K562 (cell line): ENCODE measurements around the gene ARFGEF2. TPM values are rescaled to one million over a fixed set of nuclear protein-coding genes. Genes with fewer than 3 reads are reported as not detected.

ENCODE experiments used
- ATAC-seq: fragments of 200-7000 bp; cut with Tn5 transposase; 3 replicates; pipeline ENCODE4 v1.9.1; 2020; ENCODE audit warnings: moderate library complexity
- BruUV-seq: library from RNA; stranded (reverse); fragments of 400-500 nt; replicated peaks from 2 replicates; lab custom pipeline; 2021; lab: Mats Ljungman, UMichigan
- CTCF ChIA-PET: fragments of 300-600 bp; formaldehyde crosslinking; extraction: SDS; loops from one replicate; lab custom pipeline; 2021; ENCODE audit warnings: low intra/inter-chr PET ratio; lab: Yijun Ruan, JAX
- POLR2A ChIA-PET: fragments of 300-600, 350-650 bp; sonication (Branson Sonifier 250); formaldehyde crosslinking; extraction: SDS; loops from one replicate; lab custom pipeline; 2021; ENCODE audit warnings: antibody characterized with exemption, inconsistent platforms; lab: Yijun Ruan, JAX
- DNase-seq, 4 experiments: peaks; one replicate each; pipeline versions ENCODE4 v3.0.0 to v3.0.0-alpha.2; 2011 to 2018; ENCODE audit warnings: low spot score in 3 of 4, mixed read lengths in 3 of 4; ENCODE audit errors: extremely low read depth in 1 of 4
- FAIRE-seq: peaks from 2 replicates; lab custom pipeline; 2011; peaks lifted over from hg19 to GRCh38; lab: Jason Lieb, UNC
- H2AFZ ChIP-seq: 2 replicates; pipeline ENCODE4 v1.6.0; 2011; ENCODE audit warnings: low read depth, low read length, control low read depth, inconsistent platforms
- H3K27ac ChIP-seq: fragments of 200-600 bp; 3 replicates; pipeline ENCODE4 v1.8.0; 2011; ENCODE audit warnings: low read depth, mild to moderate bottlenecking, control low read depth, inconsistent platforms, low read length, moderate library complexity, mixed read lengths; ENCODE audit errors: extremely low read depth
- H3K27me3 ChIP-seq, 2 experiments: fragments of 300-600 bp in 1 of 2; 2 replicates in 1 of 2; 3 replicates in 1 of 2; pipeline versions ENCODE4 v1.6.0 to v1.8.0; 2011; ENCODE audit warnings: inconsistent platforms in 2 of 2, low read length in 2 of 2, mild to moderate bottlenecking in 1 of 2, mixed read lengths in 1 of 2, moderate library complexity in 1 of 2; ENCODE audit not compliant: control insufficient read depth in 2 of 2, insufficient read depth in 2 of 2
- H3K36me3 ChIP-seq: fragments of 300-600 bp; 3 replicates; pipeline ENCODE4 v1.8.0; 2011; ENCODE audit warnings: mild to moderate bottlenecking, low read length, inconsistent platforms; ENCODE audit not compliant: control insufficient read depth, insufficient read depth
- H3K4me1 ChIP-seq, 2 experiments: fragments of 200-600 bp in 1 of 2; replicated peaks in 1 of 2; 2 replicates in 1 of 2; 3 replicates in 1 of 2; pipeline versions ENCODE4 v1.5.1 to v1.8.0; 2011; ENCODE audit warnings: inconsistent platforms in 2 of 2, low read length in 2 of 2, mild to moderate bottlenecking in 1 of 2, mixed read lengths in 1 of 2, moderate library complexity in 1 of 2; ENCODE audit not compliant: control insufficient read depth in 2 of 2, insufficient read depth in 2 of 2
- H3K4me2 ChIP-seq: 2 replicates; pipeline ENCODE4 v1.6.1; 2011; ENCODE audit warnings: low read length, control low read depth, inconsistent platforms, mixed read lengths; ENCODE audit not compliant: insufficient read depth
- H3K4me3 ChIP-seq: fragments of 200-600 bp; sonication (generic), shearing (Covaris generic); 2 replicates; pipeline ENCODE4 v1.5.1; 2016; ENCODE audit warnings: control low read depth, inconsistent platforms
- H3K79me2 ChIP-seq: fragments of 200-600 bp; 3 replicates; pipeline ENCODE4 v1.8.0; 2011; ENCODE audit warnings: low read length, inconsistent platforms; ENCODE audit not compliant: control insufficient read depth, insufficient read depth
- H3K9ac ChIP-seq, 2 experiments: 2 replicates each; pipeline versions ENCODE4 v1.6.0 to v1.6.1; 2011; ENCODE audit warnings: low read depth in 2 of 2, low read length in 2 of 2, control low read depth in 1 of 2, inconsistent platforms in 1 of 2, mild to moderate bottlenecking in 1 of 2, mixed read lengths in 1 of 2; ENCODE audit not compliant: insufficient read depth in 1 of 2
- H3K9me1 ChIP-seq: one replicate; pipeline ENCODE4 v1.6.0; 2011; ENCODE audit warnings: inconsistent platforms, mild to moderate bottlenecking, low read length, moderate library complexity; ENCODE audit not compliant: control insufficient read depth, insufficient read depth
- H3K9me3 ChIP-seq: replicated peaks from 2 replicates; pipeline ENCODE4 v1.5.1; 2011; ENCODE audit warnings: low read depth, low read length, inconsistent platforms; ENCODE audit not compliant: control insufficient read depth, insufficient read depth
- H4K20me1 ChIP-seq: replicated peaks from 2 replicates; pipeline ENCODE4 v1.6.1; 2011; ENCODE audit warnings: low read length, inconsistent platforms, mixed read lengths; ENCODE audit not compliant: control insufficient read depth, insufficient read depth
- CAMTA2 ChIP-seq: fragments of 250-450 bp; sonication (Bioruptor Pico); conservative IDR thresholded peaks from 2 replicates; pipeline ENCODE4 v1.5.1; 2022
- CXXC5 ChIP-seq: fragments of 250-450 bp; sonication (Bioruptor Pico); IDR thresholded peaks from 2 replicates; pipeline ENCODE4 v1.8.0; 2022; ENCODE audit warnings: inconsistent platforms, mild to moderate bottlenecking, moderate library complexity
- FIP1L1 ChIP-seq: fragments of 200-400 bp; formaldehyde crosslinking; IDR thresholded peaks from 2 replicates; pipeline ENCODE4 v1.6.1; 2018; ENCODE audit warnings: mild to moderate bottlenecking, low read depth, low read length; ENCODE audit not compliant: poor library complexity, severe bottlenecking
- MEF2D ChIP-seq: conservative IDR thresholded peaks from 2 replicates; pipeline ENCODE4 v1.6.1; 2016; ENCODE audit warnings: low read depth, missing genetic modification characterization, missing compliant biosample characterization
- MIER1 ChIP-seq: fragments of 450-650 bp; IDR thresholded peaks from 2 replicates; pipeline ENCODE4 v1.6.1; 2016; ENCODE audit warnings: antibody characterized with exemption, mild to moderate bottlenecking, low read depth
- MXD1 ChIP-seq: fragments of 250-450 bp; sonication (Bioruptor Pico); IDR thresholded peaks from 2 replicates; pipeline ENCODE4 v1.8.0; 2021; ENCODE audit warnings: borderline replicate concordance, mild to moderate bottlenecking, moderate library complexity; ENCODE audit not compliant: poor library complexity, severe bottlenecking
- RBFOX2 ChIP-seq: fragments of 200-400 bp; formaldehyde crosslinking; IDR thresholded peaks from 2 replicates; pipeline ENCODE4 v1.6.1; 2017; ENCODE audit warnings: low read depth, mild to moderate bottlenecking, low read length, moderate library complexity
- STAT5A ChIP-seq: IDR thresholded peaks from 2 replicates; pipeline ENCODE4 v1.6.1; 2012; ENCODE audit warnings: low read length, inconsistent platforms, borderline replicate concordance
- WGBS: fragments of 100-300 bp; shearing (Covaris generic); methylation state at CpG from one replicate; pipeline ENCODE4 v1.1.6; 2016; ENCODE audit warnings: low coverage, mixed read lengths; ENCODE audit not compliant: insufficient coverage; ENCODE audit errors: missing lambda C conversion rate; 5-methylcytosine and 5-hydroxymethylcytosine counted together
- in situ Hi-C: fragments of 300-500 bp; cut with MboI; formaldehyde crosslinking; loops from 4 replicates; pipeline ENCODE4 v1.15.0; 2018; ENCODE audit warnings: inconsistent platforms, mixed read lengths
- intact Hi-C: fragments of 100-400 bp; cut with micrococcal nuclease; formaldehyde crosslinking; loops from 2 replicates; pipeline ENCODE4 v1.14.2; 2022
- polyA plus RNA-seq, 8 experiments: library from polyadenylated mRNA; depleted of rRNA in 4 of 8; stranded (reverse) in 5 of 8; unstranded in 3 of 8; fragments of >200 nt; fragmentation: Nextera tagmentation in 2 of 8; fragmentation: Illumina TruSeq in 1 of 8; extraction: Ambion mirVana in 2 of 8; extraction: Trizol in 1 of 8; gene quantifications; 2 replicates each; pipeline versions ENCODE4 v1.2.1 to v1.2.3, GENCODE V29; 2011 to 2014; ENCODE audit warnings: inconsistent platforms in 1 of 8, missing spikeins in 1 of 8
- total RNA-seq, 7 experiments: library from RNA; depleted of rRNA in 6 of 7; stranded (reverse); fragments of >200 nt in 6 of 7; fragmentation: Illumina TruSeq in 2 of 7; extraction: Trizol in 2 of 7; gene quantifications; 2 replicates each; pipeline versions ENCODE4 v1.2.1 to v1.2.3, GENCODE V29; 2011 to 2021; ENCODE audit warnings: low replicate concordance in 1 of 7

The ARFGEF2 gene
- total and polyA plus RNA-seq, 9 of the 15 experiments (the other 6 are each of a cell fraction or from before 2014, with no cell fraction given) = 4.2 to 18.8 (median 13.7) TPM

GRCh38 chr20:48990467-48990866, 69.0 kb downstream of the ARFGEF2 start:
- no peaks in the 10 kb centered on the region for H3K9me1 ChIP-seq
- ATAC-seq (no peak), DNase-seq (no peak), FAIRE-seq (no peak)
- H3K36me3 ChIP-seq = peaks cover 86% of the 10 kb centered on the region
- intact Hi-C loops (no loop called here), in situ Hi-C loops (no loop called here)
- H3K4me1 ChIP-seq = no peaks in the 10 kb centered on the region
- no peaks in the 10 kb centered on the region for H4K20me1 ChIP-seq
- H3K4me2 ChIP-seq = no peak overlapping the region
- ChIA-PET CTCF (interaction anchor here (0.7 kb wide), 1 partner anchor 1749 kb away, joined by 4 read pairs; no protein-coding TSS in a partner anchor), POLR2A (interaction anchor here (0.6 kb wide), 1 partner anchor 36 kb away, joined by 5 read pairs; no protein-coding TSS in a partner anchor)
- H3K4me3 ChIP-seq = no peak overlapping the region
- no peak overlapping the region for H2AFZ ChIP-seq
- H3K27ac ChIP-seq = no peak overlapping the region
- H3K27me3 ChIP-seq = no peaks in the 10 kb centered on the region
- WGBS = 73% methylated on average over 1 of the region's 1 CpG
- H3K79me2 ChIP-seq = no peaks in the 10 kb centered on the region
- no peaks in the 10 kb centered on the region for H3K9me3 ChIP-seq
- no TSS peak for BruUV-seq
- no peak overlapping the region for H3K9ac ChIP-seq
- TF ChIP-seq CXXC5 (CRISPR knock-in tag) = no peak
- no peak for TF ChIP-seq RBFOX2
- TF ChIP-seq MXD1 (CRISPR knock-in tag) = no peak
- TF ChIP-seq MEF2D = no peak
- no peak for TF ChIP-seq CAMTA2 (CRISPR knock-in tag)
- no peak for TF ChIP-seq STAT5A
- TF ChIP-seq MIER1 = no peak
- TF ChIP-seq FIP1L1 = no peak
